SK-N-MC (cell line): Measurements from ENCODE around the gene BAIAP2L1.

Source experiments
- EZH2 ChIP-seq: fragments of 200-600 bp; sonication (generic); IDR thresholded peaks from one replicate; pipeline ENCODE4 v1.6.1; 2017; ENCODE audit warnings: antibody characterized with exemption
- FOXP2 ChIP-seq: optimal IDR thresholded peaks from 2 replicates; pipeline ENCODE3; 2011; ENCODE audit warnings: mild to moderate bottlenecking, moderate library complexity; ENCODE audit not compliant: insufficient read depth; ENCODE audit errors: extremely low read length, control extremely low read depth
- POLR2AphosphoS5 ChIP-seq: IDR thresholded peaks from 2 replicates; pipeline ENCODE4 v1.6.1; 2012; ENCODE audit warnings: mild to moderate bottlenecking, low read depth, low read length, borderline replicate concordance

- no peak for TF ChIP-seq POLR2AphosphoS5
- no peak for TF ChIP-seq FOXP2
- no peak for TF ChIP-seq EZH2
Observed at GRCh38 chr7:98250789-98251188, 150.1 kb downstream of the BAIAP2L1 start.
